MM.1S (cell line): ENCODE data around the gene LMBR1.

Source experiments
- DNase-seq: peaks from one replicate; pipeline ENCODE4 v3.0.0-alpha.2; 2015
- H2AFZ ChIP-seq: fragments of 300-600 bp; sonication (generic); 2 replicates; pipeline ENCODE4 v1.6.0; 2016; ENCODE audit warnings: antibody characterized with exemption, low read length
- H3F3A ChIP-seq: fragments of 300-600 bp; sonication (generic); 2 replicates; pipeline ENCODE4 v1.6.1; 2016; ENCODE audit warnings: mild to moderate bottlenecking, antibody characterized with exemption, low read length, moderate library complexity, mixed read lengths; ENCODE audit not compliant: insufficient read depth
- H3K27ac ChIP-seq: fragments of 300-600 bp; sonication (generic); 2 replicates; pipeline ENCODE4 v1.5.1; 2016; ENCODE audit warnings: mild to moderate bottlenecking, low read length
- H3K27me3 ChIP-seq: fragments of 300-600 bp; sonication (generic); replicated peaks from 2 replicates; pipeline ENCODE4 v1.6.0; 2016; ENCODE audit warnings: low read length; ENCODE audit not compliant: insufficient read depth
- H3K36me3 ChIP-seq: fragments of 300-600 bp; sonication (generic); replicated peaks from 2 replicates; pipeline ENCODE4 v1.6.1; 2016; ENCODE audit warnings: mild to moderate bottlenecking, low read length, mixed read lengths; ENCODE audit not compliant: insufficient read depth
- H3K4me1 ChIP-seq: fragments of 300-600 bp; sonication (generic); 2 replicates; pipeline ENCODE4 v1.6.1; 2016; ENCODE audit warnings: low read length, mixed read lengths
- H3K4me2 ChIP-seq: fragments of 300-600 bp; sonication (generic); 2 replicates; pipeline ENCODE4 v1.6.0; 2016; ENCODE audit warnings: low read depth, low read length
- H3K4me3 ChIP-seq: fragments of 300-600 bp; sonication (generic); 2 replicates; pipeline ENCODE4 v1.5.1; 2016; ENCODE audit warnings: low read length, mixed read lengths
- H3K79me2 ChIP-seq: fragments of 300-600 bp; sonication (generic); 2 replicates; pipeline ENCODE4 v1.6.1; 2016; ENCODE audit warnings: mixed run types, low read length, mixed read lengths
- H3K9ac ChIP-seq: fragments of 300-600 bp; sonication (generic); 2 replicates; pipeline ENCODE4 v1.6.1; 2016; ENCODE audit warnings: low read length, mixed read lengths
- H3K9me2 ChIP-seq: fragments of 300-600 bp; sonication (generic); replicated peaks from 2 replicates; pipeline ENCODE4 v1.6.1; 2016; ENCODE audit warnings: mild to moderate bottlenecking, low read length, mixed read lengths; ENCODE audit not compliant: insufficient read depth
- H3K9me3 ChIP-seq: fragments of 300-600 bp; sonication (generic); replicated peaks from 2 replicates; pipeline ENCODE4 v1.6.1; 2016; ENCODE audit warnings: mild to moderate bottlenecking, low read length, mixed read lengths; ENCODE audit not compliant: insufficient read depth
- H4K20me1 ChIP-seq: fragments of 300-600 bp; sonication (generic); 2 replicates; pipeline ENCODE4 v1.6.1; 2016; ENCODE audit warnings: mild to moderate bottlenecking, low read length, moderate library complexity, mixed read lengths; ENCODE audit not compliant: insufficient read depth
- CTCF ChIP-seq: fragments of 300-600 bp; sonication (generic); IDR thresholded peaks from 2 replicates; pipeline ENCODE4 v1.5.1; 2016; ENCODE audit warnings: antibody characterized with exemption, low read length, mixed read lengths
- EZH2 ChIP-seq: fragments of 300-600 bp; sonication (generic); optimal IDR thresholded peaks from 2 replicates; pipeline ENCODE3; 2017; ENCODE audit warnings: low read depth, mild to moderate bottlenecking, antibody characterized with exemption, low read length, mixed read lengths
- EZH2phosphoT487 ChIP-seq: fragments of 300-600 bp; sonication (generic); IDR thresholded peaks from 2 replicates; pipeline ENCODE4 v1.6.1; 2018; ENCODE audit warnings: antibody characterized with exemption, low read length

LMBR1 gene

GRCh38 chr7:156673902-156674301, 219.1 kb downstream of the LMBR1 start:
- TF ChIP-seq EZH2 = no peak
- no peak for TF ChIP-seq CTCF
- Histone ChIP-seq H3K4me3 (no peak overlapping the region), H3K4me2 (no peak overlapping the region), H2AFZ (no peak overlapping the region), H4K20me1 (no peaks in the 10 kb centered on the region), H3F3A (no peaks in the 10 kb centered on the region), H3K4me1 (no peaks in the 10 kb centered on the region), H3K9ac (no peak overlapping the region), H3K9me3 (no peaks in the 10 kb centered on the region), H3K27me3 (no peaks in the 10 kb centered on the region), H3K27ac (no peak overlapping the region), H3K9me2 (no peaks in the 10 kb centered on the region), H3K36me3 (no peaks in the 10 kb centered on the region), H3K79me2 (no peaks in the 10 kb centered on the region)
- no peak for DNase-seq

GRCh38 chr7:156673454-156673853, 219.5 kb downstream of the LMBR1 start:
- Histone ChIP-seq H3K9me2 (no peaks in the 10 kb centered on the region), H3K4me3 (no peak overlapping the region), H2AFZ (no peak overlapping the region), H3K4me2 (no peak overlapping the region), H3K27ac (no peak overlapping the region), H3K9ac (no peak overlapping the region), H3K27me3 (no peaks in the 10 kb centered on the region), H4K20me1 (no peaks in the 10 kb centered on the region), H3K9me3 (no peaks in the 10 kb centered on the region), H3K4me1 (no peaks in the 10 kb centered on the region), H3K36me3 (no peaks in the 10 kb centered on the region), H3F3A (no peaks in the 10 kb centered on the region), H3K79me2 (no peaks in the 10 kb centered on the region)
- TF ChIP-seq EZH2 (no peak), EZH2phosphoT487 (no peak), CTCF (no peak)
- no peak for DNase-seq

- no peaks in the 10 kb centered on the region for H3K9me3 ChIP-seq
- H4K20me1 ChIP-seq = no peaks in the 10 kb centered on the region
- no peak overlapping the region for H2AFZ ChIP-seq
- H3F3A ChIP-seq = no peaks in the 10 kb centered on the region
- no peaks in the 10 kb centered on the region for H3K79me2 ChIP-seq
- no peak overlapping the region for H3K9ac ChIP-seq
- no peak overlapping the region for H3K4me3 ChIP-seq
- no peak overlapping the region for H3K27ac ChIP-seq
- H3K36me3 ChIP-seq = no peaks in the 10 kb centered on the region
- H3K4me1 ChIP-seq = no peaks in the 10 kb centered on the region
- TF ChIP-seq CTCF (no peak), EZH2phosphoT487 (no peak), EZH2 (no peak)
- H3K27me3 ChIP-seq = no peaks in the 10 kb centered on the region
- no peaks in the 10 kb centered on the region for H3K9me2 ChIP-seq
- H3K4me2 ChIP-seq = no peak overlapping the region
- DNase-seq = no peak
Measured at GRCh38 chr7:156669035-156669828, 223.8 kb downstream of the LMBR1 start.
